Astrocyte (in vitro differentiated cells and primary cell): ENCODE results near the gene STK26.

ENCODE experiments used
- CTCF ChIP-seq: IDR thresholded peaks from 2 replicates; pipeline ENCODE4 v1.5.1; 2011; ENCODE audit warnings: low read depth, mild to moderate bottlenecking, inconsistent platforms, low read length, moderate library complexity; ENCODE audit not compliant: insufficient read depth
- EZH2 ChIP-seq: IDR thresholded peaks from 2 replicates; pipeline ENCODE4 v1.6.1; 2012; ENCODE audit warnings: mild to moderate bottlenecking, low read length, inconsistent platforms; ENCODE audit not compliant: insufficient read depth

DNA sequence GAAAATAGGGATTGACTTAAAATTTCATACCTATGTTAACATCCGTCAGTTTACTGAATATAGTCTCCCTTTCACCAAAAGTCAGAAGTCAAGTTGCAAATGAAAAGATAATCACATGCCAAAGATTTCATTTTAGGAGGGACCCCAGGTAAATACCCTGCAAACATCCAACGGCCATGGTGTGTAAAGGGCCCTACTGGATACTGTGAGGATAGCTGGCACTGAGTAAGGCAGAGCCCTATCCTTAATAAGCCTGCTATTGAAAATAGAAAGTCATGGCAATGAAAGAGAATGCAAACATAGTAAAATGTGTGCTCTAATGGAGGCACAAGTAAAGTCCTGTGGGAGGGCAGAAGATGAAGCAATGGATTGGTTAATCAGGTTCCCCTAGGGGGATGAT lies 20.9 kb downstream of the STK26 start:
- TF ChIP-seq CTCF (no peak), EZH2 (no peak)
